Stimulated activated CD4-positive, alpha-beta T cell treated with anti-CD3 and anti-CD28 coated beads, TNF-alpha, amount 100 ng/mL, for 1 hour (primary cell): ENCODE measurements around the gene UQCC2.
A peak's percentile ranks its signal among the peaks of the same experiment; 100 is the strongest.

Experiments
- DNase-seq, 3 donors: peaks; one replicate each; pipeline ENCODE4 v3.0.0-alpha.2; 2020; ENCODE audit warnings: low read depth in 3 of 3, low spot score in 1 of 3

UQCC2 gene

GRCh38 chr6:33692078-33692759, 19.3 kb downstream of the UQCC2 start:
- no peak for DNase-seq

- no peak for DNase-seq
These were observed 19.9 kb downstream of the UQCC2 start for GRCh38 chr6:33691456-33692077.

DNA sequence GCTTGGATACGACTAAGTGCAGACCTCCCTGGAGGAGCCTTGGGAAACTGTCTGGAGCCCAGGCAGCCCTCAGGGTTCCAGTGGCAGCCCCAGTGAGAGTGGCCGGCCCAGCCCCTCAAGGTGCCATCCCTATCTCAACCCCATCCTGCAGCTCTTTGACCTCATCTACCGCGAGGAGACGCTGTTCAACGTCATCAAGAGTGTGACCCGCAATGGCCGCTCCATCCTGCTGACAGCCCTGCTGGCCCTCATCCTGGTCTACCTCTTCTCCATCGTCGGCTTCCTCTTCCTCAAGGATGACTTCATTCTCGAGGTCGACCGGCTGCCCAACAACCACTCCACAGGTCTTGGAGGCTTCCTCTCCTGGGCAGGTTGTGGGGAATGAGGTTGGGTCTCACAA, 20.7 kb downstream of the UQCC2 start:
- DNase-seq: no peak

DNA sequence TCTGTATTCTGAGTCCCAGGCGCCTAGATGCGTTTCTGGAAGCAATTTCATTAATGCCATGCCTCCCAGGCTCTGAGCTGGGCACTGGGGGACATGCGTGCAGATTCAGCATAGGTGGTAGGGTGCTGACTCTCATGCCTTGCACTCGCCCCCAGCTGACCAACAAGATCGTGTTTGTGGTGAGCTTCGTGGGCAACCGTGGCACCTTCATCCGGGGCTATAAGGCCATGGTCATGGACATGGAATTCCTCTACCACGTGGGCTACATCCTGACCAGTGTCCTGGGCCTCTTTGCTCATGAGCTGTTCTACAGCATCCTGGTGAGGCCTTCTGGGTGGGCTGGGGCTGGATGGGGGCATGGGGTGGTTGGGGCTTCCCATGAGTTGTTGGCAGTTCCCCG, 21.6 kb downstream of the UQCC2 start:
- no peak for DNase-seq

DNA sequence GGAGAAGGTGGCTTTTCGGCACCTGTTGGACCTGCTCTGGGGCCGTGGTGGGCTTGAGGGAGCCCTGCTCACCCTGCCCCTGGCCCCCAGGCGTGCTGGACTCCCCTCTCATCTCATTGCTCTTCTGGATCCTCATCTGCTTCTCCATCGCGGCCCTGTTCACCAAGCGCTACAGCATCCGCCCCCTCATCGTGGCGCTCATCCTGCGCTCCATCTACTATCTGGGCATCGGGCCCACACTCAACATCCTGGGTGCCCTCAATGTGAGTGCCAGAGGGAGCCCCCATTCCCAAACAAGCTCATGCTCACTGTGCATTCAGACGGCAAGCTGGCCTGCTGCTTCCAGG, 22.4 kb downstream of the UQCC2 start:
- DNase-seq: no peak

DNA sequence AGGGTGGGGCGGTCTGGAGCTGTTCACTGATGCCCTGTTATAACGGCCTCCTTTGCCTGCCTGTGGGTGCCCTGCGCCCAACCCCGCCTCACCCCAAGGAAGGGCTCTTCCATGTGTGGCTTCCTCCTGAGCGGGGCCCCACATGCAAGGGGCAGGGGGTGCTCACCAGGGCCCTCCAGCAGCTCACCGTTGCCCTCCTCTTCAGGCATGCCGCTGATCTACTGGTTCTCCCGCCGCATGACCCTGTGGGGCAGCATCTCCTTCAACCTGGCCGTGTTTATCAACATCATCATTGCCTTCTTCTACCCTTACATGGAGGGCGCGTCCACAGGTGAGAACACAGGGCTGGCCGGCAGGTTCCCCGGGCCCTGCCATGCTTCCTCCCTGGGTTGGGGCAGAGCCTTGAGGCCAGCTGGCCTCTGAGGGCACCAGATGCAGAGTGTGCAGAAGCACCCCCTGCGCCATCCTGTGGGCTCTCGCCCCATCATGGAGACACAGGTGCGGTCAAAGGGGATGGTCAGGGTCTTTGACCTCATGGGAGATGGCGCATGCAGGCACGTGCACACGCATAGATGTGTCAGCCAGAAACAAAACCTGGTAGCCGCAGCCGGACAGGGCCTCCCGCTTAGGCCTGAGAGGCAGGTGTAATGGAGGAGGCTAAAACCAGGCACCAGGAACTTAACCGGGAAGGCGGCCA, 22.9 kb downstream of the UQCC2 start:
- DNase-seq: no peak

- no peak for DNase-seq
These were observed 23.5 kb downstream of the UQCC2 start for GRCh38 chr6:33688006-33688405.

GRCh38 chr6:33686981-33687975, 24.2 kb downstream of the UQCC2 start:
- DNase-seq: no peak

GRCh38 chr6:33686225-33686924, 25.1 kb downstream of the UQCC2 start:
- no peak for DNase-seq

DNA sequence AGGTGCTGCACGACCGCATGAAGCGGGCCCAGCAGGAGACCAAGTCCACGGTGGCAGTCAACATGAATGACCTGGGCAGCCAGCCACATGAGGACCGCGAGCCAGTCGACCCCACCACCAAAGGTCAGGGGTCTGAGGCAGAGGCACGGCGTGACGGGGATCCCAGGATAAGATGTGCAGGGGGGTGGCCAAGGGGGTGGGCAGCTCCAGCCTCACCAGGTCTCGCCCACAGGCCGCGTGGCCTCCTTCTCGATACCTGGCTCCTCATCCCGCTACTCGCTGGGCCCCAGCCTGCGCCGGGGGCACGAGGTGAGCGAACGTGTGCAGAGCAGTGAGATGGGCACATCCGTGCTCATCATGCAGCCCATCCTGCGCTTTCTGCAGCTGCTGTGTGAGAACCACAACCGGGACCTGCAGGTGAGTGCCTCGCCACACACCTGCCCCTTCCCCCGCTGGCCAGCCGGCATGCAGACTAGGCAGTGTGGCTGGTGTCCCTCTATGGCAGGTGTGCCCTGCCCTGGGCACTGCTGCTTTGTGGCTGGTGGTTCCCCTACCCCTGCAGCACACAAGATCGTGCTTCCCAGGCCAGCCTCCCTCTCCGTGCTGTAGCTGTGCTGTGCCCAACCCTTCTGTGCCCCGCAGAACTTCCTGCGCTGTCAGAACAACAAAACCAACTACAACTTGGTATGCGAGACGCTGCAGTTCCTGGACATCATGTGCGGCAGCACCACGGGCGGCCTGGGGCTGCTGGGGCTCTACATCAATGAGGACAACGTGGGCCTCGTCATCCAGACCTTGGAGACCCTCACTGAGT, 25.9 kb downstream of the UQCC2 start:
- no peak for DNase-seq

DNA sequence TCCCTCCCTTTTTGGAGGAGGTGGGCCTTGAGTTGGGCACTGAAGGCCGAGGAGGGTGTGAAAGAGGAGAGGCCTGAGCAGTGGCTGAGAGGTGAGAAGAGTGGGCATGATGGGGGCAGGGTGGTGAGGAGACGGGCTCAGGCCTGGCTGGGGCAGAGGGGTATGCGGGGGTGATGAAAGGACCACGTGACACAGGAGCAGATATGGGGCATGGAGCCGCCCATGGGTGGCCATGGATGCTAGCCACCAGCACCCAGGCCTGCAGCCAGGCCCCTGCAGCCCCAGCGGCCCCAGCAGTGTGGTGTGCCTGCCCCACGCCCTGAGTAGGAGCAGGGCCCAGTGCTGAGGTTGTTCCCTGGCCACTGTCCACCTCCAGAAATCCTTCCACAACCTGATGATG, 26.5 kb downstream of the UQCC2 start:
- DNase-seq: no peak

- no peak for DNase-seq
These were observed 27.0 kb downstream of the UQCC2 start for GRCh38 chr6:33684428-33684896.

- DNase-seq: no peak
These were observed 27.7 kb downstream of the UQCC2 start for GRCh38 chr6:33683576-33684427.

DNA sequence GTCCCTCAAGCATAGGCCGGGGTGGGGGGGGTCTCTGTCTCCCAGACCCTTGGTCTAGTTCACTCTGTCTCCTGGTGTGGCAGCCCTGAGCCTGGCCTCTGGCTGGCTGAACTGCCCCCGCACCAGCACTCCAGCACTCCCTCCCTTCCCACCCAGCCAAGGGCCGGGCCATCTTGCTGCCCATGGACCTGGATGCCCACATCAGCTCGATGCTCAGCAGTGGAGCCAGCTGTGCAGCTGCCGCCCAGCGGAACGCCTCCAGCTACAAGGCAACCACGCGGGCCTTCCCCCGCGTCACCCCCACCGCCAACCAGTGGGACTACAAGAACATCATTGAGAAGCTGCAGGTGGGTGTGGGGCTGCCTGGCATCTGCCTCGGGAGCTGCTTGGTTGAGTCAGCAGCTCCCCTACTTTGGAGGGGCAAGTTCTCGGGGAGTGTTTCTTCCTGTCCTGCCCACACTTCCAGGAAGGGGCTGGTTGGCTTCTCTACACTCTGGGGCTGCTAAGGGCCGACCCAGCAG, 28.4 kb downstream of the UQCC2 start:
- peak in 1 of 3 donors; percentile 19 for DNase-seq

DNA sequence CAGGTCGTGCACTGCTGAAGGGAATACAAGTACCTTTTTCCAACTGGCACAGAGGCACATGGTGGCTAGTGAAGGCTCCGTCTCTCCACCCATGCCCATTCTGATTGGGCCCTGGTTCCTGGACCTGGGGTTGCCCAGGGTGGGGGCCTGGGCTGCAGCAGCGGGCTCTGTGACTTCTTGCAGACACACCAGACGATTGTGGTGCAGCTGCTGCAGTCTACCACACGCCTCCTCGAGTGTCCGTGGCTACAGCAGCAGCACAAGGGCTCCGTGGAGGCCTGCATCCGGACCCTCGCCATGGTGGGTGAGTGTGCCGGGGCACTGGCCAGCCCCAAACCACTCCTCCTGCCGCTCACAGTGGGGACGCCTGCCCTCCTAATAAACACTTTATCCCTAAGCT, 29.2 kb downstream of the UQCC2 start:
- DNase-seq: no peak

DNA sequence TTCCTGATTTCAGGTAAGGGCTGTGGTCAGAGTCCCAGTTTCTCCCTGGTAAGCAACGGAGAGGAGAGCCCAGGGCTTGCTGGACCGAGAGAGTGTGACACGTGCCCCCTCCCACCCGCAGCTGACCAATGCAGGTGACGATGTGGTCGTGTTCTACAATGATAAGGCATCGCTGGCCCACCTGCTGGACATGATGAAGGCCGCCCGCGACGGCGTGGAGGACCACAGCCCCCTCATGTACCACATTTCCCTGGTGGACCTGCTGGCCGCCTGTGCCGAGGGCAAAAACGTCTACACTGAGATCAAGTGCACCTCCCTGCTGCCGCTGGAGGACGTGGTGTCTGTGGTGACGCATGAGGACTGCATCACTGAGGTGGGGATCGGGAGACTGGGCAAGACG, 31.7 kb downstream of the UQCC2 start:
- no peak for DNase-seq

- no peak for DNase-seq
These were observed 32.5 kb downstream of the UQCC2 start for GRCh38 chr6:33678932-33679490.

DNA sequence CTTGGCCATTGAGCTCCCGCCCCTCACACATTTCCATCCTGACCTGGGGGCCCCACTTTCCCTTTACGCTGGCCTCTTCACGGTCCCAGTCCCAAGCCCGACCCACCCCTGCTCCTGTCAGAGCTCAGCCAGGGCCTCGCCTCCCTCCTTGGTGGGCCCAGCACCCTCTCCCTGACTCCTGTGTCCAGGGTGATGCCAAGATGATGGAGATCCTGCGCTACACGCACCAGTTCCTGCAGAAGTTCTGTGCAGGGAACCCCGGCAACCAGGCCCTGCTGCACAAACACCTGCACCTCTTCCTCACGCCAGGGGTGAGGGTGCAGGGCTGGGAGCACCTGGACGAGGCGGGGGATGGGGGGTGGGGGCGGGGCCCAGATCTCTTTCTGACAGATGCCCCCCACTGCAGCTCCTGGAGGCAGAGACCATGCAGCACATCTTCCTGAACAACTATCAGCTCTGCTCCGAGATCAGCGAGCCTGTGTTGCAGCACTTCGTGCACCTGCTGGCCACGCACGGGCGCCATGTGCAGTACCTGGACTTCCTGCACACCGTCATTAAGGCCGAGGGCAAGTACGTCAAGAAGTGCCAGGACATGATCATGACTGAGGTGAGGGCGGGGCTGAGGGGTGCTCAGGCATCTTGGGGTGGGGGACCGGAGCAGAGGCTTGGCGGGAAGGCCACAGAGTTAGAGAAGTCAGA, 33.1 kb downstream of the UQCC2 start:
- no peak for DNase-seq
